Uterus (tissue), 2 donors: ENCODE measurements around the gene CA12.

Source experiments
- POLR2A ChIP-seq, 2 donors: fragments of 450-650 bp; IDR thresholded peaks; one replicate each; pipeline ENCODE4 v1.6.1; 2016; ENCODE audit warnings: antibody characterized with exemption in 2 of 2, mild to moderate bottlenecking in 1 of 2, moderate library complexity in 1 of 2
- TF ChIP-seq, protein P1 (sequence below), 4 experiments: fragments of 200-600 bp in 2 of 4; fragments of 450-650 bp in 2 of 4; sonication (generic) in 2 of 4; IDR thresholded peaks; one replicate each; pipeline ENCODE4 v1.5.1; 2016 to 2019; ENCODE audit warnings: antibody characterized with exemption in 4 of 4, mild to moderate bottlenecking in 2 of 4, moderate library complexity in 1 of 4

GRCh38 chr15:63411866-63412265 is 30.2 kb upstream of the CA12 start:
- TF ChIP-seq POLR2A (IDR thresholded peaks at IDR 0.05): no peak
- TF ChIP-seq, protein P1, sequence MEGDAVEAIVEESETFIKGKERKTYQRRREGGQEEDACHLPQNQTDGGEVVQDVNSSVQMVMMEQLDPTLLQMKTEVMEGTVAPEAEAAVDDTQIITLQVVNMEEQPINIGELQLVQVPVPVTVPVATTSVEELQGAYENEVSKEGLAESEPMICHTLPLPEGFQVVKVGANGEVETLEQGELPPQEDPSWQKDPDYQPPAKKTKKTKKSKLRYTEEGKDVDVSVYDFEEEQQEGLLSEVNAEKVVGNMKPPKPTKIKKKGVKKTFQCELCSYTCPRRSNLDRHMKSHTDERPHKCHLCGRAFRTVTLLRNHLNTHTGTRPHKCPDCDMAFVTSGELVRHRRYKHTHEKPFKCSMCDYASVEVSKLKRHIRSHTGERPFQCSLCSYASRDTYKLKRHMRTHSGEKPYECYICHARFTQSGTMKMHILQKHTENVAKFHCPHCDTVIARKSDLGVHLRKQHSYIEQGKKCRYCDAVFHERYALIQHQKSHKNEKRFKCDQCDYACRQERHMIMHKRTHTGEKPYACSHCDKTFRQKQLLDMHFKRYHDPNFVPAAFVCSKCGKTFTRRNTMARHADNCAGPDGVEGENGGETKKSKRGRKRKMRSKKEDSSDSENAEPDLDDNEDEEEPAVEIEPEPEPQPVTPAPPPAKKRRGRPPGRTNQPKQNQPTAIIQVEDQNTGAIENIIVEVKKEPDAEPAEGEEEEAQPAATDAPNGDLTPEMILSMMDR (IDR thresholded peaks at IDR 0.05): no peak
